Stomach (tissue), 9 donors: ENCODE results near the gene PRKD1. TPM values are rescaled to one million over a fixed set of nuclear protein-coding genes. Genes with fewer than 3 reads are reported as not detected.

Experiments used
- DNase-seq, 2 donors: peaks; one replicate each; pipeline versions ENCODE4 v3.0.0 to v3.0.0-alpha.2; 2013 to 2019
- H3K27ac ChIP-seq, 5 donors: fragments of 200-600 bp in 4 of 5; sonication (generic) in 4 of 5; one replicate each; pipeline ENCODE4 v1.5.1; 2013 to 2019; ENCODE audit warnings: mild to moderate bottlenecking in 1 of 5, moderate library complexity in 1 of 5
- H3K27me3 ChIP-seq, 3 donors: fragments of 200-600 bp; sonication (generic); one replicate each; pipeline ENCODE4 v1.5.1; 2017 to 2019; ENCODE audit warnings: mixed run types in 1 of 3
- H3K36me3 ChIP-seq, 4 donors: fragments of 200-600 bp; sonication (generic); 1 replicate in 3 of 4; 2 replicates in 1 of 4; pipeline ENCODE4 v1.5.1; 2016 to 2019
- H3K4me1 ChIP-seq, 4 donors: fragments of 200-600 bp; sonication (generic); one replicate each; pipeline ENCODE4 v1.5.1; 2016 to 2019
- H3K4me3 ChIP-seq, 4 donors: fragments of 200-600 bp; sonication (generic) in 3 of 4; one replicate each; pipeline ENCODE4 v1.5.1; 2016 to 2019; ENCODE audit warnings: mild to moderate bottlenecking in 1 of 4
- H3K9me3 ChIP-seq, 4 donors: fragments of 200-600 bp; sonication (generic); one replicate each; pipeline ENCODE4 v1.5.1; 2016 to 2019
- CTCF ChIP-seq, 7 experiments: fragments of 450-650 bp in 4 of 7; fragments of 200-600 bp in 3 of 7; sonication (generic) in 3 of 7; IDR thresholded peaks; one replicate each; pipeline ENCODE4 v1.5.1; 2016 to 2019; ENCODE audit warnings: antibody characterized with exemption in 7 of 7, control low read depth in 2 of 7, mild to moderate bottlenecking in 1 of 7
- EP300 ChIP-seq: sonication (generic); formaldehyde crosslinking; IDR thresholded peaks from one replicate; pipeline ENCODE4 v1.6.1; 2017; ENCODE audit warnings: antibody characterized with exemption
- POLR2A ChIP-seq, 4 donors: fragments of 450-650 bp; IDR thresholded peaks; one replicate each; pipeline ENCODE4 v1.6.1; 2016; ENCODE audit warnings: antibody characterized with exemption in 4 of 4, control low read depth in 2 of 4, mild to moderate bottlenecking in 1 of 4, moderate library complexity in 1 of 4
- POLR2AphosphoS5 ChIP-seq, 3 donors: sonication (generic); formaldehyde crosslinking; IDR thresholded peaks; one replicate each; pipeline ENCODE4 v1.6.1; 2016; ENCODE audit warnings: antibody characterized with exemption in 3 of 3
- WGBS, 5 donors: extraction: QIAGEN DNeasy Blood & Tissue Kit in 3 of 5; methylation state at CpG; one replicate each; pipeline versions ENCODE4 v1.1.5 to v1.1.7; 2013 to 2018; 5-methylcytosine and 5-hydroxymethylcytosine counted together
- intact Hi-C: fragments of 100-400 bp; cut with DNase I; formaldehyde crosslinking; loops from one replicate; pipeline ENCODE4 v1.15.1; 2023; ENCODE audit warnings: low total_unique reads
- polyA plus RNA-seq, 3 donors: library from polyadenylated mRNA; stranded (reverse); fragments of 200-250 nt; gene quantifications; one replicate each; pipeline ENCODE4 v1.2.3, GENCODE V29; 2013
- total RNA-seq, 5 donors: library from RNA; depleted of rRNA; stranded (reverse); fragments of >200 nt; gene quantifications; one replicate each; pipeline versions ENCODE4 v1.1.0 to v1.2.3, GENCODE V29; 2014 to 2016
- donor health status: healthy with polysubstance abuse.
- donor health status: Bipolar disorder and iron deficiency.
- donor health status: healthy.

PRKD1 gene
- total and polyA plus RNA-seq, 8 donors = 1.6 to 26.6 (median 4.9) TPM

- Histone ChIP-seq H3K4me3 (no peak overlapping the region), H3K36me3 (peaks cover 0 to 10% (median 0%) of the 10 kb centered on the region in 4 donors), H3K4me1 (no peaks in the 10 kb centered on the region), H3K27me3 (no peaks in the 10 kb centered on the region), H3K27ac (no peak overlapping the region), H3K9me3 (peaks cover 19 to 28% (median 24%) of the 10 kb centered on the region in 4 donors)
- 67 to 97% (median 94%) methylated on average over 2 of the region's 2 CpGs for WGBS, 5 donors
- no peak for TF ChIP-seq POLR2A (IDR thresholded peaks at IDR 0.05)
- no peak for TF ChIP-seq POLR2AphosphoS5 (IDR thresholded peaks at IDR 0.05)
- TF ChIP-seq CTCF (IDR thresholded peaks at IDR 0.05) = no peak
- no peak for TF ChIP-seq EP300
- no peak for DNase-seq
- intact Hi-C loops = no loop called here
Measured at GRCh38 chr14:29838752-29839151, 88.9 kb downstream of the PRKD1 start.

GRCh38 chr14:29836395-29836794 lies 91.3 kb downstream of the PRKD1 start:
- WGBS, 5 donors = 60 to 89% (median 84%) methylated on average over 2 of the region's 2 CpGs
- no peak for TF ChIP-seq EP300
- no peak for TF ChIP-seq POLR2A (IDR thresholded peaks at IDR 0.05)
- TF ChIP-seq POLR2AphosphoS5 (IDR thresholded peaks at IDR 0.05) = no peak
- TF ChIP-seq CTCF (IDR thresholded peaks at IDR 0.05) = no peak

GRCh38 chr14:29832042-29832441 lies 95.6 kb downstream of the PRKD1 start:
- H3K4me1 ChIP-seq = no peaks in the 10 kb centered on the region
- WGBS, 5 donors = 91 to 98% (median 96%) methylated on average over 3 of the region's 3 CpGs
- intact Hi-C loops = no loop called here
- H3K27me3 ChIP-seq = no peaks in the 10 kb centered on the region
- no peak overlapping the region for H3K27ac ChIP-seq
- TF ChIP-seq CTCF (IDR thresholded peaks at IDR 0.05) = no peak
- no peak for TF ChIP-seq POLR2AphosphoS5 (IDR thresholded peaks at IDR 0.05)
- no peak for TF ChIP-seq POLR2A (IDR thresholded peaks at IDR 0.05)
- no peak for TF ChIP-seq EP300
- no peak overlapping the region for H3K4me3 ChIP-seq
- DNase-seq = no peak
- H3K36me3 ChIP-seq = no peaks in the 10 kb centered on the region
- H3K9me3 ChIP-seq = no peaks in the 10 kb centered on the region

More at GRCh38 chr14:29836395-29836794, 91.3 kb downstream of the PRKD1 start:
- Histone ChIP-seq H3K36me3 (peaks cover 0 to 10% (median 0%) of the 10 kb centered on the region in 4 donors), H3K27ac (no peak overlapping the region), H3K9me3 (peaks cover 19 to 28% (median 24%) of the 10 kb centered on the region in 4 donors), H3K4me3 (no peak overlapping the region), H3K4me1 (no peaks in the 10 kb centered on the region), H3K27me3 (no peaks in the 10 kb centered on the region)
- intact Hi-C loops = no loop called here
- DNase-seq = no peak

- intact Hi-C loops = no loop called here
- H3K36me3 ChIP-seq = no peaks in the 10 kb centered on the region
- TF ChIP-seq EP300 = no peak
- no peak for TF ChIP-seq POLR2AphosphoS5 (IDR thresholded peaks at IDR 0.05)
- no peak for TF ChIP-seq CTCF (IDR thresholded peaks at IDR 0.05)
- TF ChIP-seq POLR2A (IDR thresholded peaks at IDR 0.05) = no peak
- no peaks in the 10 kb centered on the region for H3K9me3 ChIP-seq
- DNase-seq = no peak
- no peak overlapping the region for H3K4me3 ChIP-seq
- no peaks in the 10 kb centered on the region for H3K27me3 ChIP-seq
- H3K27ac ChIP-seq = no peak overlapping the region
- no peaks in the 10 kb centered on the region for H3K4me1 ChIP-seq
- 90 to 92% (median 90%) methylated on average over 2 of the region's 2 CpGs for WGBS, 5 donors
Measured at GRCh38 chr14:29829851-29830250, 97.8 kb downstream of the PRKD1 start.
